Uterus (tissue), 2 donors: ENCODE measurements around the gene ASTN2.

Source experiments
- POLR2A ChIP-seq, 2 donors: fragments of 450-650 bp; IDR thresholded peaks; one replicate each; pipeline ENCODE4 v1.6.1; 2016; ENCODE audit warnings: antibody characterized with exemption in 2 of 2, mild to moderate bottlenecking in 1 of 2, moderate library complexity in 1 of 2
- TF ChIP-seq, protein P1 (sequence below), 4 experiments: fragments of 200-600 bp in 2 of 4; fragments of 450-650 bp in 2 of 4; sonication (generic) in 2 of 4; IDR thresholded peaks; one replicate each; pipeline ENCODE4 v1.5.1; 2016 to 2019; ENCODE audit warnings: antibody characterized with exemption in 4 of 4, mild to moderate bottlenecking in 2 of 4, moderate library complexity in 1 of 4

- TF ChIP-seq POLR2A (IDR thresholded peaks at IDR 0.05) = no peak
- TF ChIP-seq, protein P1, sequence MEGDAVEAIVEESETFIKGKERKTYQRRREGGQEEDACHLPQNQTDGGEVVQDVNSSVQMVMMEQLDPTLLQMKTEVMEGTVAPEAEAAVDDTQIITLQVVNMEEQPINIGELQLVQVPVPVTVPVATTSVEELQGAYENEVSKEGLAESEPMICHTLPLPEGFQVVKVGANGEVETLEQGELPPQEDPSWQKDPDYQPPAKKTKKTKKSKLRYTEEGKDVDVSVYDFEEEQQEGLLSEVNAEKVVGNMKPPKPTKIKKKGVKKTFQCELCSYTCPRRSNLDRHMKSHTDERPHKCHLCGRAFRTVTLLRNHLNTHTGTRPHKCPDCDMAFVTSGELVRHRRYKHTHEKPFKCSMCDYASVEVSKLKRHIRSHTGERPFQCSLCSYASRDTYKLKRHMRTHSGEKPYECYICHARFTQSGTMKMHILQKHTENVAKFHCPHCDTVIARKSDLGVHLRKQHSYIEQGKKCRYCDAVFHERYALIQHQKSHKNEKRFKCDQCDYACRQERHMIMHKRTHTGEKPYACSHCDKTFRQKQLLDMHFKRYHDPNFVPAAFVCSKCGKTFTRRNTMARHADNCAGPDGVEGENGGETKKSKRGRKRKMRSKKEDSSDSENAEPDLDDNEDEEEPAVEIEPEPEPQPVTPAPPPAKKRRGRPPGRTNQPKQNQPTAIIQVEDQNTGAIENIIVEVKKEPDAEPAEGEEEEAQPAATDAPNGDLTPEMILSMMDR (IDR thresholded peaks at IDR 0.05) = no peak
Measured at GRCh38 chr9:116409638-116410037, 1005.2 kb downstream of the ASTN2 start.
